Measurements from ENCODE around the gene NR6A1.
"Not testable (repeated sequence)": the region's sequence is repeated elsewhere in the genome, so short reads cannot be mapped to it uniquely, and the experiment has no call there.

NR6A1 gene

GRCh38 chr9:124741149-124741548 is 30.0 kb downstream of the NR6A1 start:
- in situ Hi-C loops (cut with HindIII; ENCODE audit: low pct_ligation_motif_present, low sequenced_read_pairs), result no loop called here

GRCh38 chr9:124739360-124739759 is 31.8 kb downstream of the NR6A1 start:
- no peak for DNase-seq
- in situ Hi-C loops (cut with HindIII; ENCODE audit: low pct_ligation_motif_present, low sequenced_read_pairs), result no loop called here

More at GRCh38 chr9:124741149-124741548, 30.0 kb downstream of the NR6A1 start:
- Histone ChIP-seq H3K27me3 (replicated peaks) (no peaks in the 10 kb centered on the region), H3K4me3 (ENCODE audit: low read depth, low read length) (no peak overlapping the region), H3K27ac (no peak overlapping the region), H3K36me3 (replicated peaks) (no peaks in the 10 kb centered on the region)
- no peak for DNase-seq
- no peak for TF ChIP-seq CTCF (IDR thresholded peaks at IDR 0.05; ENCODE audit: low read depth, low read length, missing control alignments)

GRCh38 chr9:124738075-124738474 is 33.0 kb downstream of the NR6A1 start:
- H3K27me3 ChIP-seq (replicated peaks); in situ Hi-C loops (cut with HindIII; ENCODE audit: low pct_ligation_motif_present, low sequenced_read_pairs); H3K27ac ChIP-seq; H3K36me3 ChIP-seq (replicated peaks); H3K4me3 ChIP-seq (ENCODE audit: low read depth, low read length); DNase-seq: not testable (repeated sequence)

More at GRCh38 chr9:124739360-124739759, 31.8 kb downstream of the NR6A1 start:
- no peaks in the 10 kb centered on the region for H3K36me3 ChIP-seq (replicated peaks)
- no peak overlapping the region for H3K4me3 ChIP-seq (ENCODE audit: low read depth, low read length)
- H3K27me3 ChIP-seq (replicated peaks), result no peaks in the 10 kb centered on the region
- TF ChIP-seq CTCF (IDR thresholded peaks at IDR 0.05; ENCODE audit: low read depth, low read length, missing control alignments), result no peak
- H3K27ac ChIP-seq, result no peak overlapping the region

- Histone ChIP-seq H3K27ac (no peak overlapping the region), H3K27me3 (replicated peaks) (no peaks in the 10 kb centered on the region), H3K36me3 (replicated peaks) (no peaks in the 10 kb centered on the region), H3K4me3 (ENCODE audit: low read depth, low read length) (no peak overlapping the region)
- no peak for TF ChIP-seq CTCF (IDR thresholded peaks at IDR 0.05; ENCODE audit: low read depth, low read length, missing control alignments)
- no peak for DNase-seq
- in situ Hi-C loops (cut with HindIII; ENCODE audit: low pct_ligation_motif_present, low sequenced_read_pairs), result no loop called here
Observed at GRCh38 chr9:124735121-124735520, 36.0 kb downstream of the NR6A1 start.

- not testable (repeated sequence) for H3K36me3 ChIP-seq (replicated peaks)
Observed at GRCh38 chr9:124734741-124735083, 36.4 kb downstream of the NR6A1 start.

GRCh38 chr9:124733964-124734740 is 37.0 kb downstream of the NR6A1 start:
- Histone ChIP-seq H3K4me3 (ENCODE audit: low read depth, low read length) (no peak overlapping the region), H3K27ac (no peak overlapping the region), H3K36me3 (replicated peaks) (no peaks in the 10 kb centered on the region), H3K27me3 (replicated peaks) (no peaks in the 10 kb centered on the region)
- in situ Hi-C loops (cut with HindIII; ENCODE audit: low pct_ligation_motif_present, low sequenced_read_pairs), result no loop called here
- TF ChIP-seq CTCF (IDR thresholded peaks at IDR 0.05; ENCODE audit: low read depth, low read length, missing control alignments), result no peak
- no peak for DNase-seq

More at GRCh38 chr9:124734741-124735083, 36.4 kb downstream of the NR6A1 start:
- H3K27ac ChIP-seq; DNase-seq; in situ Hi-C loops (cut with HindIII; ENCODE audit: low pct_ligation_motif_present, low sequenced_read_pairs); H3K27me3 ChIP-seq (replicated peaks); H3K4me3 ChIP-seq (ENCODE audit: low read depth, low read length): not testable (repeated sequence)

- H3K27me3 ChIP-seq (replicated peaks), result no peaks in the 10 kb centered on the region
- no peak for TF ChIP-seq CTCF (IDR thresholded peaks at IDR 0.05; ENCODE audit: low read depth, low read length, missing control alignments)
- no peak for DNase-seq
- no peak overlapping the region for H3K4me3 ChIP-seq (ENCODE audit: low read depth, low read length)
- in situ Hi-C loops (cut with HindIII; ENCODE audit: low pct_ligation_motif_present, low sequenced_read_pairs), result no loop called here
- H3K36me3 ChIP-seq (replicated peaks), result no peaks in the 10 kb centered on the region
- H3K27ac ChIP-seq, result no peak overlapping the region
Observed at GRCh38 chr9:124730772-124731171, 40.3 kb downstream of the NR6A1 start.
